Measurements from ENCODE around the gene KLHL36. TPM values are rescaled to one million over a fixed set of nuclear protein-coding genes. Genes with fewer than 3 reads are reported as not detected.

Gene KLHL36
- total and polyA plus RNA-seq, 9 of the 15 experiments (the other 6 are each of a cell fraction or from before 2014, with no cell fraction given), result 2.1 to 51.2 (median 18.5) TPM

- TF ChIP-seq ZBTB17 (CRISPR knock-in tag; IDR thresholded peaks at IDR 0.05), result no peak
- no peak for TF ChIP-seq CREB1 (IDR thresholded peaks at IDR 0.05)
- no peak for TF ChIP-seq CREB1 (CRISPR knock-in tag; IDR thresholded peaks at IDR 0.05)
- no peak for TF ChIP-seq THAP7 (CRISPR knock-in tag; IDR thresholded peaks at IDR 0.05)
- no peak for TF ChIP-seq CCAR2 (IDR thresholded peaks at IDR 0.05; ENCODE audit: low read depth, low read length)
- TF ChIP-seq ZFP30 (CRISPR knock-in tag; IDR thresholded peaks at IDR 0.05; ENCODE audit: borderline replicate concordance), result no peak
- TF ChIP-seq, protein P1, sequence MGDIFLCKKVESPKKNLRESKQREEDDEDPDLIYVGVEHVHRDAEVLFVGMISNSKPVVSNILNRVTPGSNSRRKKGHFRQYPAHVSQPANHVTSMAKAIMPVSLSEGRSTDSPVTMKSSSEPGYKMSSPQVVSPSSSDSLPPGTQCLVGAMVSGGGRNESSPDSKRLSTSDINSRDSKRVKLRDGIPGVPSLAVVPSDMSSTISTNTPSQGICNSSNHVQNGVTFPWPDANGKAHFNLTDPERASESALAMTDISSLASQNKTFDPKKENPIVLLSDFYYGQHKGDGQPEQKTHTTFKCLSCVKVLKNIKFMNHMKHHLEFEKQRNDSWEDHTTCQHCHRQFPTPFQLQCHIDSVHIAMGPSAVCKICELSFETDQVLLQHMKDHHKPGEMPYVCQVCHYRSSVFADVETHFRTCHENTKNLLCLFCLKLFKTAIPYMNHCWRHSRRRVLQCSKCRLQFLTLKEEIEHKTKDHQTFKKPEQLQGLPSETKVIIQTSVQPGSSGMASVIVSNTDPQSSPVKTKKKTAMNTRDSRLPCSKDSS (IDR thresholded peaks at IDR 0.05; ENCODE audit: low read depth, partially characterized antibody), result no peak
- TF ChIP-seq MTA3 (IDR thresholded peaks at IDR 0.05; ENCODE audit: borderline replicate concordance), result peak; percentile 24; the same call in 1 of the 2 replicates
- TF ChIP-seq MBD2 (IDR thresholded peaks at IDR 0.05; ENCODE audit: borderline replicate concordance, low read depth), result 0 out of 2 replicates have a peak, but pooled peaks have one; percentile 20
- no peak for TF ChIP-seq SP1 (CRISPR knock-in tag; IDR thresholded peaks at IDR 0.05)
- TF ChIP-seq ZNF444 (CRISPR knock-in tag; IDR thresholded peaks at IDR 0.05), result no peak
- TF ChIP-seq PTRF (tag; IDR thresholded peaks at IDR 0.05), result no peak
- no peak for TF ChIP-seq HNRNPLL (IDR thresholded peaks at IDR 0.05; ENCODE audit: low read depth, low read length, poor library complexity, severe bottlenecking)
- no peak for TF ChIP-seq E2F3 (CRISPR knock-in tag; IDR thresholded peaks at IDR 0.05)
- peak; percentile 59; the same call in 1 of the 2 replicates for TF ChIP-seq ZNF239 (CRISPR knock-in tag; IDR thresholded peaks at IDR 0.05)
- no peak for TF ChIP-seq SFPQ (IDR thresholded peaks at IDR 0.05; ENCODE audit: low read depth, low read length)
- TF ChIP-seq, protein P2, sequence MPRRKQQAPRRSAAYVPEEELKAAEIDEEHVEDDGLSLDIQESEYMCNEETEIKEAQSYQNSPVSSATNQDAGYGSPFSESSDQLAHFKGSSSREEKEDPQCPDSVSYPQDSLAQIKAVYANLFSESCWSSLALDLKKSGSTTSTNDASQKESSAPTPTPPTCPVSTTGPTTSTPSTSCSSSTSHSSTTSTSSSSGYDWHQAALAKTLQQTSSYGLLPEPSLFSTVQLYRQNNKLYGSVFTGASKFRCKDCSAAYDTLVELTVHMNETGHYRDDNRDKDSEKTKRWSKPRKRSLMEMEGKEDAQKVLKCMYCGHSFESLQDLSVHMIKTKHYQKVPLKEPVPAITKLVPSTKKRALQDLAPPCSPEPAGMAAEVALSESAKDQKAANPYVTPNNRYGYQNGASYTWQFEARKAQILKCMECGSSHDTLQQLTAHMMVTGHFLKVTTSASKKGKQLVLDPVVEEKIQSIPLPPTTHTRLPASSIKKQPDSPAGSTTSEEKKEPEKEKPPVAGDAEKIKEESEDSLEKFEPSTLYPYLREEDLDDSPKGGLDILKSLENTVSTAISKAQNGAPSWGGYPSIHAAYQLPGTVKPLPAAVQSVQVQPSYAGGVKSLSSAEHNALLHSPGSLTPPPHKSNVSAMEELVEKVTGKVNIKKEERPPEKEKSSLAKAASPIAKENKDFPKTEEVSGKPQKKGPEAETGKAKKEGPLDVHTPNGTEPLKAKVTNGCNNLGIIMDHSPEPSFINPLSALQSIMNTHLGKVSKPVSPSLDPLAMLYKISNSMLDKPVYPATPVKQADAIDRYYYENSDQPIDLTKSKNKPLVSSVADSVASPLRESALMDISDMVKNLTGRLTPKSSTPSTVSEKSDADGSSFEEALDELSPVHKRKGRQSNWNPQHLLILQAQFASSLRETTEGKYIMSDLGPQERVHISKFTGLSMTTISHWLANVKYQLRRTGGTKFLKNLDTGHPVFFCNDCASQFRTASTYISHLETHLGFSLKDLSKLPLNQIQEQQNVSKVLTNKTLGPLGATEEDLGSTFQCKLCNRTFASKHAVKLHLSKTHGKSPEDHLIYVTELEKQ (CRISPR knock-in tag; IDR thresholded peaks at IDR 0.05), result no peak
- TF ChIP-seq, protein P3, sequence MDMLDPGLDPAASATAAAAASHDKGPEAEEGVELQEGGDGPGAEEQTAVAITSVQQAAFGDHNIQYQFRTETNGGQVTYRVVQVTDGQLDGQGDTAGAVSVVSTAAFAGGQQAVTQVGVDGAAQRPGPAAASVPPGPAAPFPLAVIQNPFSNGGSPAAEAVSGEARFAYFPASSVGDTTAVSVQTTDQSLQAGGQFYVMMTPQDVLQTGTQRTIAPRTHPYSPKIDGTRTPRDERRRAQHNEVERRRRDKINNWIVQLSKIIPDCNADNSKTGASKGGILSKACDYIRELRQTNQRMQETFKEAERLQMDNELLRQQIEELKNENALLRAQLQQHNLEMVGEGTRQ (CRISPR knock-in tag; IDR thresholded peaks at IDR 0.05), result no peak
- no peak for TF ChIP-seq ZNF785 (CRISPR knock-in tag; IDR thresholded peaks at IDR 0.05)
- no peak for TF ChIP-seq SMAD3 (CRISPR knock-in tag; conservative IDR thresholded peaks at IDR 0.05)
These were observed 40.6 kb upstream of the KLHL36 start (continued) for GRCh38 chr16:84607694-84608093.
